Stimulated activated CD8-positive, alpha-beta memory T cell treated with anti-CD3 and anti-CD28 coated beads, Interleukin-7, amount 100 ng/mL, for 4 hours (primary cell): ENCODE data around the gene CP.
"Not testable (repeated sequence)": the region's sequence is repeated elsewhere in the genome, so short reads cannot be mapped to it uniquely, and the experiment has no call there.

Experiments used
- DNase-seq, 2 donors: peaks; one replicate each; pipeline ENCODE4 v3.0.0-alpha.2; 2020; ENCODE audit warnings: low read depth in 2 of 2

CP gene

DNA sequence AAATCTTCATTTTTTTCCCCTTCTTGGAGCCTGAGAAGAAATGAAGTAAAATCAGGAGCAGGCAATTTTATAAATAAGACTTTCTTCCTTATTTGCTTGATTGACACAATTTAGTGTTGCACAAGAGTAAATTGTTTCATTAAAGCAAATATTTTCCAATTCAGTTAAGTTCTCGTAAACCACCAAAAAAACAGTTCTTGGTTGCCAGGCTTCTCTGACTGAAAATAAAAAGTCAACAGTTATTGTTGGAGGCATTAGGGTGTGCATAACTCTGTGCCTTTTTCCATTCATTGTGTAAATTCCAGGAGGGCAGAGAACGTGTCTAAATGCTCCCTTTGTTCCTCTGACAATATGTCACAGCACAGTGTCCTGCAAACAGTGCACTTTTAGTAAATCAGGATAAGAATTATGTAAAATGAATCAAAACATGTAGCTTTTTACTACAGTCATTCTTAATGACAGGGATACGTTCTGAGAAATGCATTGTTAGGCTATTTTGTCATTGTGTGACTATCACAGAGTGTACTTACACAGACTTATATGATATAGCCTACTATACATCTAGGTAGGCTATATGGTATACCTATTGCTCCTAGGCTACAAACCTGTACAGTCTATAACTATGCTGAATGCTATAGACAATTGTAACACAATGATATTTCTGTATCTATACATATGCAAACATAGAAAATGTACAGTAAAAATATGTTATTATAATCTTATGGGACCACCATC is at the start of gene CP:
CP (minus strand) TSS at position 47 of the 735 bp plus-strand sequence; CDS start at position 10, 37 bp downstream.
- no peak for DNase-seq

- DNase-seq, result no peak
Measured at GRCh38 chr3:149270180-149270579, 48.6 kb upstream of the CP start.

- DNase-seq, result no peak
Measured at GRCh38 chr3:149269687-149270086, 48.1 kb upstream of the CP start.

DNA sequence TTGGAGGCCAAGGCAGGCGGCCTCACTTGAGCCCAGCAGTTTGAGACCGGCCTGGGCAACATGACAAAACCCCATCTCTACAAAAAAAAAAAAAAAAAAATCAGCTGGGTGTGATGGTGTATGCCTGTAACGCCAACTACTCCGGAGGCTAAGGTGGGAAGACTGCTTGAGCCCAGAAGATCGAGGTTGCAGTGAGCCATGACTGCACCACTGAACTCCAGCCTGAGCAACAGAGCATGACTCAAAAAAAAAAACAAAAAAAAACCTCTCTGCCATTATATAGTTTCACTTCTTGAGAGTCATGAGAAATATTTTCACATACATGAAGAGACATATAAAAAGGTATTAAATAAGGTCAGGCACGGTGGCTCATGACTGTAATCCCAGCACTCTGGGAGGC is 45.9 kb upstream of the CP start:
- DNase-seq, result no peak

DNA sequence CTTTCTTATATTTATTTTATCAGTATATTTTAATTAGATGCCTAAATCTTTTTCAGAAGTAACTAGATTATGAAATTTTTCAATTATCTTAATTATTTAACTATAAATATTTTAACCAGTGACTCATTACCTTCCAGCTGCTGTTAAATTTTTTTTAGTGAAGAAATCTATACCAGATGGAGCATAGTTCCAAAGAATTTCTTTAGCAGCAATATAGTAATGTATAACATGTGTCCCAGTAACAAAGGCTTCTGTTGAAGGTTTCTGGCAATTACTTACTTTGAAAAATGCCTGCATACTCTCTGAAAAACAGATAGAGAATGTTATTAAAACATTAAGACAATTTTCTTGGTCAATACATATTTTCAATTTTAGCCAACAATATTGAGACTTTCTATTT is 45.1 kb upstream of the CP start:
- DNase-seq, result no peak

DNA sequence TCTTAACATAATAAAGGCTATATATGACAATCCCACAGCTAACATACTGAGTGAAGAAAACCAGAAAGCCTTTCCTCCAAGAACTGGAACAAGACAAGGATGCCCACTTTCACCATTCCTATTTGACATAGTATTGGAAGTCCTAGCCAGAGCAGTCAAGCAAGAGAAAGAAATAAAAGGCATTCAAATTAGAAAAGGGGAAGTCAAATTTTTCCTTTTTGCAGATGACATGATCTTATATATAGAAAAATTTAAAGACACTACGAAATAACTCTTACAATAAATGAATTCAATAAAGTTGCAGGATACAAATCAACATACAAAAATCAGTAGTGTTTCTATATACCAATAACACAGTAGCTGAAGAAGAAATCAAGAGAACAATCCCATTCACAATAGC is 42.2 kb upstream of the CP start:
- no peak for DNase-seq

- no peak for DNase-seq
Measured at GRCh38 chr3:149258714-149259113, 37.1 kb upstream of the CP start.

DNA sequence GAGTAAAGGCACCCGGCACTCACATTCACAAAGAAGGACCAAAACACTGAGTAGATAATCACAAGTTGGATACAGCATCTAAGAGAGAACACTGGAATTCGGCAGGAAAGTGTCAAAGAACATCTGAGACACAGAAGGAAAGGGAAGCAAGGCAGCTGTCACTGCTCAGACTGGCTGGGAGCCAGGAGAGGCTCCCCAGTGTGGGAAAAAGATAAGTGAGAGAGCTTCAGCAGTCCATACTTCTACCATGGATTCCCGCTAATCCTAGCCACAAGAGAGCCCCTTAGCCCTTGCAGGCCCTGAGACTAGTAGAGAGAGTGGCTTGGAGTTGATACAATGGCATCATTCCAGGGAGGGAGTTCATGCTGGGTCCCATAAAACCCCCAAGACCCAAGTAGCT is 36.7 kb upstream of the CP start:
- DNase-seq, result no peak

DNA sequence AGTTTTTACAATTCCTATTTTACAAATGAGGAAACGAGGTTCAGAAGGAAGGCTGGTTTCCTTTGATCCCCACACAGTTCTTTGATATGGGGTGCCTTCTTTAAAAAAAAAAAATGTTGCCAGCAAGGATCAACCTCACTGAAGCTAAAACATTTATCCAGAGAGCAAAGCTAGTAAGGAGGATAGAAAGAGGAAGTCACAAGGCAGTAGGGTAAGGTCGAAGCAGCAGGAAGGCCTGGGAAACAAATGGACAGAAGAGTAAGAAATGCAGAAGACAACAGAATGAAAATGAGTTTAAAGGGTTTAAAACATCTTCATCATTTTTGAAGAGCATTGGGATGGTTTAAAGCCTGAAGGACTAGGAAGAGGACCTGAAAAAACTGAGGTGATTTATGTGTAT is 30.6 kb upstream of the CP start:
- no peak for DNase-seq

- DNase-seq, result no peak
Measured at GRCh38 chr3:149251186-149251585, 29.6 kb upstream of the CP start.

DNA sequence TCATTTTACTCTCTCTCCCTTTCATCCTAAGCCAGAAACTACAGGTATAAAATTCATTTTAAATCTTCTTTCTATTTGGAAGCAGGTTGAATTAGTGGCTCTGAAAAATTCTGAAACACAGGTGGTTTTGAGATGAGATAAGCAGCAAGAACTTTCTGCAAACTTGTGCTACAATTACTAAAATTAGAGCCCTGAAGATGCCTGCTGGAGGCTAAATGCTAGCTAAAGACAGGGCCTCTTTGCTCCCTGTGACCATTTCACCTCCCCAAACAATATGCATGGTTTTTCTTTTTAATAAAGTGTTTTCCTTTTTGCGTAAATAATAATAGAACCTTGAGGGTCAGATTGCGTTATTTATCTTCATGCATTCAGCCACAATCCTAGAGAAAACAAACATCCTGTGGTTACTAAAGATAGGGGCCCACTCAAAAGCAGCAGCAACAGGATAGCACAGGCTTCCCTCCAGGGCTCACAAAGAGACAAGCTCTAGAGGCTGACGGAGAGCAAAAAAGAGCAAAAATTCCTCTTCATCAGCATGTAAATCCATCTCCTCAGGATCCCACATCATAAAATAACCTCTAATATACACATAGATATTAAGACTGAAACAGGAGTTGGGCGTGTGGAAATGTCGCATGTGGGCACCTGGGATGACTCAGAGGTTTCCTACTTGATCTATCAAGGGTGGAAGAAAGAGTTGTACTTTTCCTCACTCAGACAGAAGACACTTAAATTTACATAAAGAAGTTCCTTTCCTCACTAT is 26.5 kb upstream of the CP start:
- no peak for DNase-seq

- no peak for DNase-seq
Measured at GRCh38 chr3:149247008-149247710, 25.5 kb upstream of the CP start.

- DNase-seq, result no peak
Measured at GRCh38 chr3:149245738-149246451, 24.3 kb upstream of the CP start.

DNA sequence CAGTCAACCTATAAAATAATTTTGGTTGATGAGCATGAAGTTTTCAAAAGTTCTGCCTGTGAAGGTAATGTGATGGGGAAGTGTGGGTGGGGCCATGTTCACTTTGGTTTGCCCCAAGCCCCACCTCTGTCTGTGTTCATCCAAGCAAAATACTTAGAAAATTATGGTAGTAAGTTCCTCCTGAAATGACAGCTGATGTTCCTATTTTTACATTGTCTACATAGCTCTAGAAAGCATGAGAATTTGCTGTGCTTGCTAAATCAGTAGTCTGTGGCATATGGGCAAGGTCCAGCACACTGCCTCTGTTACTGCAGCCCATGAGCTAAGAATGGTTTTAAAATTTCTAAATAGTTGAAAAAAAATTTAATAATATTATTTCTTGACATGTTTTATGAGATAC is 21.9 kb upstream of the CP start:
- no peak for DNase-seq

GRCh38 chr3:149239357-149239936 is 17.8 kb upstream of the CP start:
- no peak for DNase-seq

DNA sequence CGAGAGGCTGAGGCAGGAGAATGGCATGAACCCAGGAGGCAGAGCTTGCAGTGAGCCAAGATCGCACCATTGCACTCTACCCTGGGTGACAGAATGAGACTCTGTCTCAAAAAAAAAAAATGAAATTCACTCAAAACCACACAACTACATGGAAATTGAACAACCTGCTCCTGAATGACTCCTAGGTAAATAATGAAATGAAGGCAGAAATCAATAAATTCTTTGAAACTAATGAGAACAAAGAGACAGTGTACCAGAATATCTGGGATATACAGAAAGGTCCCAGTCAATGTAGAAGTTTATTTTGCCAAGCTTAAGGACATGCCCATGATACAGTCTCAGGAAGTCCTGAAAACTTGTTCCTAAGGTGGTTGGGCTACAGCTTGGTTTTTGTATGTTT is 16.6 kb upstream of the CP start:
- DNase-seq, result not testable (repeated sequence)

DNA sequence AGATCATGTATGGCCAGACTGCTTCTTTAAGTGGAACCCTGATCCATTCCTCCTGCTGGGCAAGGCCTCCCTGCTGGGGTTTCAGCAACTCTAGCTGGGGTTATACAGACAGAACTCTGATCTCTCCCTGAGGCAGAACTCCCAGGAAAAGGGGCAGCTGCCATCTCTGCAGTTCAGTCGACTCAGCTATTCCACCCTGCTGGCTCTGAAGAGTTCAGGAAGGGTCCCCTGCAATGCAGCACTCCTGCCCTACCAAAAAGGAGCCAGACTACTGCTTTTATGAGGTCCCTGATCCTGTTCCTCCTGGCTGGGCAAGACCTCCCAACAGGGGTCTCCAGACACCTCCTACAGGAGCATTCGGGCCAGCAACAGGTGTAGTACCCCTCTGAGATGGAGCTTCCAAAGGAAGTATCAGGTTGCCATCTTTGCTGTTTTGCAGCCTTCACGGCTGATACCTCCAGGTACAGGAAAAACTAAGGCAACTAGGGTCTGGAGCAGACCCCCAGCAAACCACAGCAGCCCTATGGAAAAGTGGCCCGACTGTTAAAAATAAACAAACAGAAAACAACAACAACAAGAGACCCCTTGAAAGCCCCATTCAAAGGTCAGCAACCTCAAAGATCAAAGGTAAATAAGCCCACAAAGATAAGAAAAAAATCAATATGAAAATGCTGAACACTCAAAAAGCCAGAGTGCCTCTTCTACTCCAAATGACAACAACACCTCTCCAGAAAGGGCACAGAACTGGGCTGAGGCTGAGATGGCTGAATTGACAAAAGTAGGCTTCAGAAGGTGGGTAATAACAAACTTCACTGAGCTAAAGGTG is 14.2 kb upstream of the CP start:
- no peak for DNase-seq

GRCh38 chr3:149234671-149235245 is 13.1 kb upstream of the CP start:
- no peak for DNase-seq

- no peak for DNase-seq
Measured at GRCh38 chr3:149233323-149233722, 11.7 kb upstream of the CP start.

GRCh38 chr3:149231871-149232270 is 10.2 kb upstream of the CP start:
- no peak for DNase-seq
